ENCODE data around the gene TBC1D9B. TPM values are rescaled to one million over a fixed set of nuclear protein-coding genes. Genes with fewer than 3 reads are reported as not detected.

TBC1D9B gene
- polyA plus RNA-seq, 2 of the 4 experiments (the other 2 are of a cell fraction) = 37.2 to 64.7 TPM

DNA sequence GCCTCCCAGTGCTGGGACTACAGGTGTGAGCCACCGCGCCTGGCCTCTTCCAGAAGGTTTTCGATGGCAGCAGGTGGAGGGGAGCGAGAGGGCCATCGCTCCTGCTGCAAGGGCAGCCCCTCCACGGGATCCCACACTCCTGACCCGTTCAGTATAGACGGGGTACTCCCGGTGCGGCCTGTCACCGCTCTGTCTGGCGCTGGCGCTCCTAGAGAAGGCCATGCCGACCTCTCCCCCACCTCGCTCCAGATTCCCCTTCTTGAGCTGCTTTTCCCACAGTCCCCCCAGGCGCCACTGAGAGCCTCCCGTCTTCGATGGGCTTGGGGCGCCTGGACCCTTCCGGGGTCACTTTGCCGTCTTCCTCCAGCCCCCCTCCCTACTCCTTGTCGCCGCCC, 91.3 kb downstream of the TBC1D9B start (continued):
- TF ChIP-seq REST (IDR thresholded peaks at IDR 0.05) = no peak

- H3K4me3 ChIP-seq = no peak overlapping the region
- ChIA-PET POLR2A (no interaction called here), CTCF (interaction anchor here (1.4 to 2.9 kb wide), 5 partner anchors 14 to 193 kb away, joined by 3 to 13 read pairs (median 6); partner anchors contain the start of gene HNRNPH1)
- H3K27ac ChIP-seq = no peak overlapping the region
- whole genome bisulfite sequencing (ENCODE audit: missing lambda C conversion rate) = 97% methylated on average over 21 of the region's 21 CpGs
- no peak for ATAC-seq
- no peak for DNase-seq (ENCODE audit: low read depth in 1 of 2, low spot score in 1 of 2)
- no peaks in the 10 kb centered on the region for H3K9me3 ChIP-seq
- TF ChIP-seq HOXB5 (CRISPR knock-in tag; IDR thresholded peaks at IDR 0.05) (no peak), ESRRA (IDR thresholded peaks at IDR 0.05; ENCODE audit: borderline replicate concordance, low read length) (no peak), CTCF (IDR thresholded peaks at IDR 0.05) (no peak), ZSCAN20 (CRISPR knock-in tag; IDR thresholded peaks at IDR 0.05) (no peak), FOSB (CRISPR knock-in tag; IDR thresholded peaks at IDR 0.05) (no peak), PHF8 (IDR thresholded peaks at IDR 0.05; ENCODE audit: borderline replicate concordance, low read depth) (no peak), TP53 (CRISPR knock-in tag; IDR thresholded peaks at IDR 0.05) (no peak), MAZ (IDR thresholded peaks at IDR 0.05; ENCODE audit: borderline replicate concordance, low read depth, low read length) (no peak), RARB (CRISPR knock-in tag; IDR thresholded peaks at IDR 0.05) (no peak), JUNB (IDR thresholded peaks at IDR 0.05) (no peak)
- FAIRE-seq = no peak
- peaks cover 30% of the 10 kb centered on the region for H3K4me1 ChIP-seq
- no peak overlapping the region for H3K4me2 ChIP-seq
Observed at GRCh38 chr5:179815491-179816249, 92.0 kb downstream of the TBC1D9B start.

GRCh38 chr5:179814090-179814489, 93.6 kb downstream of the TBC1D9B start:
- Histone ChIP-seq H3K4me2 (no peak overlapping the region), H3K27ac (0 out of 6 replicates have a peak overlapping the region, but pooled peaks of 1 of the 2 experiments have one; percentile 3), H3K4me3 (no peak overlapping the region), H3K9me3 (no peaks in the 10 kb centered on the region), H3K4me1 (peaks cover 16% of the 10 kb centered on the region)
- no peak for ATAC-seq
- FAIRE-seq = no peak
- WGBS (ENCODE audit: missing lambda C conversion rate) = 89% methylated on average over 3 of the region's 3 CpGs
- ChIA-PET CTCF (interaction anchor here (0.8 to 4.4 kb wide), 8 partner anchors 11 to 191 kb away, joined by 3 to 32 read pairs (median 4); partner anchors contain the start of gene HNRNPH1), POLR2A (interaction anchor here (0.7 kb wide), 1 partner anchor 11 kb away, joined by 3 read pairs; no protein-coding TSS in a partner anchor)
- TF ChIP-seq JUN (IDR thresholded peaks at IDR 0.05) (no peak), EP300 (IDR thresholded peaks at IDR 0.05) (no peak), NR3C1 (IDR thresholded peaks at IDR 0.05) (no peak), HOXA7 (CRISPR knock-in tag; IDR thresholded peaks at IDR 0.05) (no peak), RAD21 (conservative IDR thresholded peaks at IDR 0.05 in 1 of 2, IDR thresholded peaks at IDR 0.05 in 1 of 2) (no peak), NFE2L2 (conservative IDR thresholded peaks at IDR 0.05; ENCODE audit: low read length) (no peak), HOXB5 (CRISPR knock-in tag; IDR thresholded peaks at IDR 0.05) (no peak), HOXB13 (CRISPR knock-in tag; IDR thresholded peaks at IDR 0.05; ENCODE audit: low read depth) (no peak), KDM5A (IDR thresholded peaks at IDR 0.05) (no peak)
- TF ChIP-seq, protein P1, sequence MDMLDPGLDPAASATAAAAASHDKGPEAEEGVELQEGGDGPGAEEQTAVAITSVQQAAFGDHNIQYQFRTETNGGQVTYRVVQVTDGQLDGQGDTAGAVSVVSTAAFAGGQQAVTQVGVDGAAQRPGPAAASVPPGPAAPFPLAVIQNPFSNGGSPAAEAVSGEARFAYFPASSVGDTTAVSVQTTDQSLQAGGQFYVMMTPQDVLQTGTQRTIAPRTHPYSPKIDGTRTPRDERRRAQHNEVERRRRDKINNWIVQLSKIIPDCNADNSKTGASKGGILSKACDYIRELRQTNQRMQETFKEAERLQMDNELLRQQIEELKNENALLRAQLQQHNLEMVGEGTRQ (IDR thresholded peaks at IDR 0.05) = no peak
- no peak for DNase-seq (ENCODE audit: low read depth in 1 of 2, low spot score in 1 of 2)

All from A549 (cell line).